GM18526 (cell line): Measurements from ENCODE around the gene WDFY4.

ENCODE experiments used
- POLR2A ChIP-seq: IDR thresholded peaks from 3 replicates; pipeline ENCODE4 v1.6.1; 2011; ENCODE audit not compliant: insufficient read length; ENCODE audit errors: extremely low read depth

WDFY4 gene

DNA sequence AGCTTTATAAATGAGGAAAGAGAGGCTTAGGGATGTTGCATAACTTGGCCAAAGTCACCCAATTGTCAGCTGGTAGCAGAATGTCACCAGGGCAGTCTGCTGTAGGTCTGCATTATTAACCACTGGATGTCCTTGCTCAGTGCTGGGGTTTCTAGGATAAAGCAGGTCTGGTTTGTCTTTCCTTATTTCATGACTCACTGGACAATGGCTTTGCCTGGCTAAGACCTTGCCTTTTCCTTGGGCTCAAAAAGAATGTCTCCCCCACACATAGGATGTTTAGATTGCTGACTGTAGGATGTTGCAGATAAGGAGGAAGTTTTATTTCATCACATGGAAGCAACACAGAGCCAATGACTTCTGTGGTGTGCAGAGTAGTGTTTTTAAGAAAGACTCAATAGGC is 29.4 kb downstream of the WDFY4 start:
- TF ChIP-seq POLR2A, result no peak

GRCh38 chr10:48716416-48716815 is 31.7 kb downstream of the WDFY4 start:
- no peak for TF ChIP-seq POLR2A

DNA sequence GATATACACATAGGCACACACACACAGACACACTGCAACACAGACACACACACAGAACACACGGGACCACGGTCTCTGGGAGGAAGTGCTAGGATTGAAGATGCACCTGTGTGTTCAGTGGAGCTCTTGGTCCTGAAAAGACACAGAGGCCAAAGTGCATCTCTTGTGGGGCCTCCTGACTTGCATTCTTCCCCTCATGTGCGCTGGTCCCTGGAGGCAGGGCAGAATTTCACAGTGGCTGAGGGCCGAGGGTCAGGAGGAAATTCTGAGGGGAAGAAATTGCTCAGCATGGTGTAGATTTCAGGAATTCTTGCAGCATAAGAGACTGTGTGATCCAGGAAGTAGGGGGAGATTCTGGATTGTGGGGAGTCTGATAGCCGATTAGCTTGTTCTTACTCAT is 35.9 kb downstream of the WDFY4 start:
- TF ChIP-seq POLR2A, result no peak

- TF ChIP-seq POLR2A, result no peak
These were observed 37.8 kb downstream of the WDFY4 start for GRCh38 chr10:48722153-48723145.

DNA sequence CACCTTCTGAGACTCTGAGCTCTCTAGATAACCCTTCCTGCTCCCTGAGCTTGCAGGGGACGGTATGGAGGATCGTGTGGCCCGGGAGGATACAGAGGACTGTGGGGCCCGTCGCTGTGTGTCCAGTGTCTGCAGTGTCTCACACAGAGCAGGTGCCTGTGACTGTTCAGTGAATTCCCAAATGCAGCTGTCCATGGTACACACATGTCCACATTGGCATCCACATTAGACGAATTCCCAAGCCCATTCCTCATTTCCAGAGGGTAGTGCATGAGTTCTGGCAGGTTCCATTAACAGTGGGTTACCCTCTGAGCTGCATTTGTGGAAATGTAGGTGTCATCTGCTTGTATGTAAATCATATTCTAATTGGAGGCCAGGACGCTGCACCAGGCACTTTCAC is 39.5 kb downstream of the WDFY4 start:
- TF ChIP-seq POLR2A, result no peak

DNA sequence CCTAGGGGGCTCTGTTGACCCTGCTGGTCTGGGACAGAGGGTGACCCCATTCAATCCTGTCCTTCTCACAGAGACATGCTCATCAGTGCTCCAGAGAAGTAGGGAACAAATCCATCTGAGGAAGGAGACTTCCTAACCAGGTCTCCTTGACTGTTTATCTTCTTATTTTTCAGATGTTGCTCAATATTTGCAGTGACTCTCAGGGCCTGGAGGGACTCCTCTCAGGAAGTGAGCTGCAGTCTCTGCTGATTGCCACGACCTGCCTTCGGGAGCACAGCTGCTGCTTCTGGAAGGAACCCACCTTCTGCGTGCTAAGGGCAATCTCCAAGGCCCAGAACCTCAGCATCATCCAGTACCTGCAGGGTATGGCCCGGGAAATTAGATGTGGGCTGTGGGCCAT is 41.0 kb downstream of the WDFY4 start:
- TF ChIP-seq POLR2A, result no peak

- no peak for TF ChIP-seq POLR2A
These were observed 43.2 kb downstream of the WDFY4 start for GRCh38 chr10:48727866-48728265.

DNA sequence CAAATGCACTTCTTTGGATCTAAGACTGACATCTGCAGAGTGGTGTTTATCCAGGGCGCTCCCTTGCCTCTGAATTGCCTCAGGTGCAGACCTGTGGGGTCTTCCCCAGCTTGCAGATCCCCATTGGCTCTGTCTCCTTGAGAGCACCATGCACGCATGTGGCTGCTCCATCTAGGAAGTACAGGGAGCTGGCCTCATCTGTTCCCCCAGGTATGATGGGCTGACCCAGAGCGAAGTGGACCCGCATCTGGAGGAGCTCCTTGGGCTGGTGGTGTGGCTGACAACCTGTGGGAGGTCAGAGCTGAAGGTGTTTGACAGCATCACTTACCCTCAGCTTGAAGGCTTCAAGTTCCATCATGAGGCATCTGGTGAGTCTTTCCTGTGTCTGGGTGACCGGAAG is 44.5 kb downstream of the WDFY4 start:
- no peak for TF ChIP-seq POLR2A

DNA sequence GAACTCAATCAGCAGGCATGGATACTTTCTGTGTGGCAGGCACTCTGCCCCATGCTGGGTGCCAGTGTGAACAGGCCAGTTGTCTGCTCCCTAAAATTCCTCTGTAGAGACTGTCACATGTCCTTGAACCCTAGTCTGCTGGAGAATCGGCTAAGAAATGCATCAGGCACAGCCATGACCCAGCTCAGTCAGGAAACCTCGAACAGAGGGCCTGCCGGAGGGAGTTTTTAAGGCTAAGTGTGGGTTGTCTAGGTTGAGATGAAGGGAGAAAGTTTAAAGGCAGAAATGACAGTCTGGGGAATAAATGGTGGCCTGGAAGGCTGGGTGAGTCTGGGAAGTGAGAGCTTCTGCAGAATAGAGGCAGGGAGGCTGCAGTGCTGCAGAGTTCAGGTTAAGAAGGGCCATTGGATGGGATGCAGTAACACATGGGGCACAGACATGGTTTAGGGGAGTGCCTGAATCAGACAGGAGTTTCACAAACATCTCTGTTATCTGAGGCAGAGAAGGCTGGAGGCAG is 45.3 kb downstream of the WDFY4 start:
- no peak for TF ChIP-seq POLR2A

- no peak for TF ChIP-seq POLR2A
These were observed 46.5 kb downstream of the WDFY4 start for GRCh38 chr10:48731141-48731540.

DNA sequence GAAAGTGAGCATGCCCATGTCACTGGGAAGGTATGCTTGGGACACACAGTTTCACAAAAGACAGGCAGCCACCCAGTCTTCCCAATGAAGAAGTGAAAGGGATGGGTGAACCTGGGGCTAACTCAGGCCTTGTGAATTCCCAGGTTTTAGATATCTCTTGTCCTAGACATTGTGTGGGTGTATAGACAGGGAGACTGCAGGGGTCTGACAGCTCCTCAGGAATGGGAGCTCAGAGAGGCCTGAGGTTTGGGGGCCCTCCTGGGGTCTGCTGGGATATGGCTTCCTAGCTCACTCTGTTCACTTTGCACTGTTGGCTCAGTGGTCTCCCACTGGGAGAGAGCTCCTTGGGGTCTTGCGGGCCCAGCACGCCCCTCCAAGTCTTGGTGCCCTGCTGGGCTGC is 47.0 kb downstream of the WDFY4 start:
- no peak for TF ChIP-seq POLR2A

- TF ChIP-seq POLR2A, result no peak
These were observed 48.7 kb downstream of the WDFY4 start for GRCh38 chr10:48733329-48733728.

DNA sequence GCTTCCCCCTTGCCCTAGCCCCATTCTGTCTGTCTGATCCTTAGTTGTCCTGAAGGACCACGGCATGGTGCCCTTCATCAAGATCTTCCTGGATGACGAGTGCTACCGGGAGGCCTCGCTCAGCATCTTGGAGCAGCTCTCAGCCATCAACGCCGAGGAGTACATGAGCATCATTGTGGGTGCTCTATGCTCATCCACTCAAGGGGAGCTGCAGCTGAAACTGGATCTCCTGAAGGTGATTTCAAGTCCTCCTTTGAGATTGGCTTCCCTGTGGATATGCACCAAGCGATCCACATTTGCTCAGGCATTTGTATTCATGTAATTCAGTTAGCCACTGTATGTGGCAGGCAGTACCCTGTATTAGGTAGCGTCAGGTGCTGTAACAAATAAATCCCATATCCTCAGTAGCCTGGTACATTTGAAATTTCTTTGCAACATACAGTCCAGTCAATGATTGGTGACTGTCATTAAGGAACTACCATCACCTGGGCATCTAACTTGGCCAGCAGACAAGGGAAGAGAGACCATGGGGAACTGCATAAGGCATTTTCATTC is 51.2 kb downstream of the WDFY4 start:
- no peak for TF ChIP-seq POLR2A

- TF ChIP-seq POLR2A, result no peak
These were observed 51.9 kb downstream of the WDFY4 start for GRCh38 chr10:48736596-48736995.

GRCh38 chr10:48737886-48738285 is 53.2 kb downstream of the WDFY4 start:
- TF ChIP-seq POLR2A, result no peak

DNA sequence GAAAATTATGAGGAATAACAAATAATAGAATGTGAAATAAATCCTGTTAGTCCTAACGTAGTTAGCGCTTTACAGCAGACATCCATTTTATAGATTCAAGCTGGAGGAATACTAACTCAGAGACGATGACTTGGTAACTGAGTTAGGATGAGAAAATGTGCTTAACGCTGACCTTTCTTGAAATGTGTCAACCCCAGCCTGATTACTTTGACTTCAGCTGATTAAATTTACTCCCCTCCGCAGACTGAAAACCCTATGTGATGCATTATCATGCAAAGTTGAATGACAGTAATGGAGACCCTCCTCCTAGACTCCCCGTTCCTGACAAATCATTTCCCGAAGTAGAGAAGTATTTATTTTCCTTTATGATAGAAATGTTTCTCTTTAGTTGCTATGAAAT is 54.5 kb downstream of the WDFY4 start:
- TF ChIP-seq POLR2A, result no peak
